Karpas-422 (cell line): ENCODE data around the gene MYEOV. TPM values are rescaled to one million over a fixed set of nuclear protein-coding genes. Genes with fewer than 3 reads are reported as not detected.

Source experiments
- DNase-seq: peaks from one replicate; pipeline ENCODE4 v3.0.0-alpha.2; 2015
- H2AFZ ChIP-seq: fragments of 200-600 bp; sonication (generic); 2 replicates; pipeline ENCODE4 v1.6.1; 2014; ENCODE audit warnings: antibody characterized with exemption, low read length, mixed read lengths
- H3K27ac ChIP-seq: fragments of 200-600 bp; sonication (generic); 2 replicates; pipeline ENCODE4 v1.5.1; 2014; ENCODE audit warnings: mild to moderate bottlenecking, low read length, moderate library complexity
- H3K27me3 ChIP-seq: fragments of 200-600 bp; sonication (generic); 2 replicates; pipeline ENCODE4 v1.6.1; 2014; ENCODE audit warnings: low read length, mixed read lengths
- H3K36me3 ChIP-seq: fragments of 200-600 bp; sonication (generic); 2 replicates; pipeline ENCODE4 v1.6.1; 2014; ENCODE audit warnings: low read length, mixed read lengths; ENCODE audit not compliant: insufficient read depth
- H3K4me1 ChIP-seq: fragments of 200-600 bp; sonication (generic); 2 replicates; pipeline ENCODE4 v1.6.1; 2014; ENCODE audit warnings: mild to moderate bottlenecking, low read length, mixed read lengths
- H3K4me2 ChIP-seq: fragments of 200-600 bp; sonication (generic); 2 replicates; pipeline ENCODE4 v1.6.1; 2014; ENCODE audit warnings: low read length, low read depth, mild to moderate bottlenecking; ENCODE audit not compliant: poor library complexity, severe bottlenecking
- H3K4me3 ChIP-seq: fragments of 200-600 bp; sonication (generic); 2 replicates; pipeline ENCODE4 v1.5.1; 2014; ENCODE audit warnings: mild to moderate bottlenecking, antibody characterized with exemption, low read length, mixed read lengths
- H3K79me2 ChIP-seq: fragments of 200-600 bp; sonication (generic); 2 replicates; pipeline ENCODE4 v1.6.1; 2014; ENCODE audit warnings: mild to moderate bottlenecking, low read length, mixed read lengths
- H3K9ac ChIP-seq: fragments of 200-600 bp; sonication (generic); 2 replicates; pipeline ENCODE4 v1.6.0; 2014; ENCODE audit warnings: low read length
- H3K9me2 ChIP-seq: fragments of 200-600 bp; sonication (generic), shearing (Covaris generic); replicated peaks from 2 replicates; pipeline ENCODE4 v1.6.0; 2014; ENCODE audit warnings: mild to moderate bottlenecking, low read length, moderate library complexity; ENCODE audit not compliant: insufficient read depth
- H3K9me3 ChIP-seq: fragments of 300-700, 200-600 bp; sonication (generic); 2 replicates; pipeline ENCODE4 v1.6.1; 2014; ENCODE audit warnings: low read length, mixed read lengths
- H4K20me1 ChIP-seq: fragments of 200-600 bp; sonication (generic); 2 replicates; pipeline ENCODE4 v1.6.1; 2014; ENCODE audit warnings: mild to moderate bottlenecking, antibody characterized with exemption, low read length, low read depth; ENCODE audit not compliant: insufficient read depth
- total RNA-seq: library from RNA; depleted of rRNA; stranded (reverse); fragments of >200 nt; shearing (Covaris generic); gene quantifications from 2 replicates; pipeline ENCODE4 v1.2.3, GENCODE V29; 2014; ENCODE audit warnings: low replicate concordance

The MYEOV gene
- total RNA-seq, 1 experiment from 2014 or later: 0.22 TPM

DNA sequence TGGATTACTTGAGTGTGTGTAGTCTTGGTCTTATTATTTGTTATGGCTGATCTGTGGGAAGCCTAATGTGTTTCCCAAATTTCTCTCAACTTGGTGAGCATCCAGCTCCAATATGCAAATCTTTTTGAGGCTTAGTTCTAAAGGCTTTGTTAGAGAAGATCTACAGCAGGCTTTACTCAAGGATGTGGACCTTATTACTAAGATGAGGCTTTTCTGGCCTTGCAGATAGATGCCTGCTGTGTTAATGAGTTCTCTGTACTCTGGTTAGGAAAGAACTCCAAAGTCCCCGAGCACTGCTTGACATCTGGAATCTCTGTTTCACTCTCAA lies 24.1 kb downstream of the MYEOV start:
- Histone ChIP-seq H3K9ac (no peak overlapping the region), H4K20me1 (no peaks in the 10 kb centered on the region), H3K4me1 (no peaks in the 10 kb centered on the region), H3K79me2 (no peaks in the 10 kb centered on the region), H3K9me2 (no peaks in the 10 kb centered on the region), H3K27ac (no peak overlapping the region), H3K27me3 (no peaks in the 10 kb centered on the region), H3K4me3 (no peak overlapping the region), H3K36me3 (no peaks in the 10 kb centered on the region), H3K9me3 (no peaks in the 10 kb centered on the region), H3K4me2 (no peak overlapping the region), H2AFZ (no peak overlapping the region)
- DNase-seq: no peak

DNA sequence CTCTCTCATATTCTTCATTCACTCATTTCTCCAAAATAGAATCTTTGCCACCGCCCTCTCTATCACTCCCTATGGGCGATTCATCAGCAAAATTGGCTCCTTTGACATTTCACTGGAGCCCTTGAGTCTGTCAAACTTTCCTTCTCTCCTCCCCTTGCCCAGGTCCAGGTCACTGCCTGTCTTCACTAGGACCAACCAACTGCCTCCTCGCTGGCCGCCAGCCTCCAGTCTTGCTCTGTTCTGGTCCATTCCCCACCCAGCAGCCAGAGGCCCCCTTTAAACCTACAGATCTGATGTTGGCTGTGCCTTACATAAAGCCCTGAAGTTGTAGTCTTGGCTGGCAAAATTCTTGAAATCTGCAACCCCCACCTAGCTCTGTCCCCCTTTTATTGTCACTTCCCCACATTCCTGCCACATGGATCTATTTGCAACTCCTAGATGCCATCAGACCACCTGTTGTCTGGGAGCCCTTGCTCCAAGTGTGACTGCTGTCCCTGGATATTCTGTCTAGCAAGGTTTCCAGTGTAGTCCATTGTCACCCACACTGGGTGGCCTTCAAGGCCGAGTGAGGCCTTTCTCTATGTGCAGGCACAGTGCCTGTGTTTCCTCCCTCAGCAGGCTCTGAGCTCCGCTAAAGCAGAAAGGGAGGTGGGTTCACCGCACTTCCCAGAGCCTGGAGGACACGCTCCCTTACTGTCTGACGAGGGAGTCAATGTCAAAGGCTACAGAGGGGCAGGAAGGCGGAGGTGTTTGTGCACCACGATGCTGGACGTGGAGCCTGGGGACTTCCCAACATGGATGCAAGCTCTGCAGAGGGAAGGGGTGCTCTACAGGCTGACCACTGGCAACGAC lies 25.5 kb downstream of the MYEOV start:
- no peak overlapping the region for H3K4me3 ChIP-seq
- H3K4me2 ChIP-seq: no peak overlapping the region

DNA sequence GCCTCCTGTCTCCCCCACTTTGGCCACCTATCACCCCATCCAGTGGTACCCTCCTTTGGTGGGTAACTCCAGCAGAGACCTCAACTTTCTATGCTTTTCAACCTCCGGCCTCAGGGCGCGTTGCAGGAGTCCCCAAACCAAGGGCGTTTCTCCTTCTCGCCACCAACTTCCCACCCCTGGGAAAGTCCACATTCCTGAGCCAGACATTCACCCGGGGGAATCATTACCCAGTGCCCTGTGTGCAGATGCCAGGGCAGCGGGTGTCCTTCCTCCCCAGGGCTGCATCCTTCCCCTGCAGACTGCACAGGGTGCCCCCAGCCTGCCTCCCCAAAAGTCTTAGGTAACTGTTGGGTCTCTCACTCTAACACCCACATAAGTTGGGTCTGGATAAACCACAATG lies 26.4 kb downstream of the MYEOV start:
- no peaks in the 10 kb centered on the region for H3K27me3 ChIP-seq
- no peak overlapping the region for H3K4me3 ChIP-seq
- no peak overlapping the region for H3K27ac ChIP-seq
- no peak overlapping the region for H3K4me2 ChIP-seq
- H2AFZ ChIP-seq: no peak overlapping the region
- no peaks in the 10 kb centered on the region for H3K9me3 ChIP-seq
- no peaks in the 10 kb centered on the region for H3K36me3 ChIP-seq
- H3K4me1 ChIP-seq: no peaks in the 10 kb centered on the region
- no peak for DNase-seq
- no peaks in the 10 kb centered on the region for H3K79me2 ChIP-seq
- no peak overlapping the region for H3K9ac ChIP-seq
- no peaks in the 10 kb centered on the region for H4K20me1 ChIP-seq
- no peaks in the 10 kb centered on the region for H3K9me2 ChIP-seq

More for the DNA sequence above, 25.5 kb downstream of the MYEOV start:
- H3K9me3 ChIP-seq: no peaks in the 10 kb centered on the region
- no peak overlapping the region for H3K27ac ChIP-seq
- no peaks in the 10 kb centered on the region for H3K27me3 ChIP-seq
- H3K36me3 ChIP-seq: no peaks in the 10 kb centered on the region
- DNase-seq: no peak
- H4K20me1 ChIP-seq: no peaks in the 10 kb centered on the region
- no peaks in the 10 kb centered on the region for H3K4me1 ChIP-seq
- no peaks in the 10 kb centered on the region for H3K9me2 ChIP-seq
- no peak overlapping the region for H2AFZ ChIP-seq
- H3K79me2 ChIP-seq: no peaks in the 10 kb centered on the region
- H3K9ac ChIP-seq: no peak overlapping the region

DNA sequence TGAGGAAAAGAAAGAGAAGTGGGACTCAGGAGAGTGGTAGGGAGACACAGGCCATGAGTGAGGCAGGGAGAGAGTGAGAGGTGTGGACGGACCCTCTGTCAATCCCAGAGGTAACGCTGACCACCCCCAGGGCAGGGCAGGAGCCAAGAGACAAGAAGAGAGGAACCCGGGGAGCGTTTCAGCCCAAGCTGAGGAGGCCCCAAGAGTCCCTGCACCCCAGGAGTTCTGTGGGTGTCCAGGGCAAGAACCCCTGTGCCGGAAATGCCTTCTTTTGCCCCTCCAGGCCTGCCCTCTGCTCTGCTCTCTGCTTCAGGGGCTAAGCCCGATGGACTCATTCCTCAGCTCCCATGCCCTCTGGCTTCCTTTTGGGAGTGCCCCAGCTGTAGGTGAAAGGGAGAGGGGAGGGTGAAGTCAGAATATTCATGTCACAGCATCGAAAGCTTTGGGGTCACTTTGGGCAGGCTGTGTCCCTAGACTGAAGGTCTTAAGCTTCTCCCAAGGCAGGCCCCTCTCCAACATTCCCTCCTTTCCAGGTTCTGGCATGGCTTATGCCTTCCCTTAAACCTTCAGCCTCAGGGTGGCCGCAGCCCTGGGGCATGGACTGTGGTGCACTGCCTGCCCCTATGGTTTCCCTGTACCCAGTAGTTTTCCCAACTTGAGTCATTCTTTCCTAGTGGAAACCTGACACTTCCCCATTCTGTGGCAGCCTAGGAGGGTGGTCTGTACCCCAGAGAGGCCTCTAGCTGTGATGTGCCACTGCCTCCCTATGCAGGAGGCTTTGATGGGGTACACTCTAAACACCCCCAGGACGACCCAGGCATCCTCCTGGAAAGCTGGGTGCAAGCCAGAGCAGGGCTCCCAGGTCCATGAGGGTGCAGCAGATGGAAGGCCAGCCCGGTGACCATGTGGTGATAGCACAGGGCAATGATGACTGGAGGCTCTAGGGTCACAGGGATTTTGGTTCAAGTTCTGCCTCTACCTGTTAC lies 27.1 kb downstream of the MYEOV start:
- Histone ChIP-seq H3K4me1 (no peaks in the 10 kb centered on the region), H3K79me2 (no peaks in the 10 kb centered on the region), H3K9ac (no peak overlapping the region), H3K27ac (no peak overlapping the region), H3K27me3 (no peaks in the 10 kb centered on the region), H3K4me2 (no peak overlapping the region), H3K9me2 (no peaks in the 10 kb centered on the region), H2AFZ (no peak overlapping the region), H4K20me1 (no peaks in the 10 kb centered on the region), H3K9me3 (no peaks in the 10 kb centered on the region), H3K4me3 (no peak overlapping the region), H3K36me3 (no peaks in the 10 kb centered on the region)
- no peak for DNase-seq

DNA sequence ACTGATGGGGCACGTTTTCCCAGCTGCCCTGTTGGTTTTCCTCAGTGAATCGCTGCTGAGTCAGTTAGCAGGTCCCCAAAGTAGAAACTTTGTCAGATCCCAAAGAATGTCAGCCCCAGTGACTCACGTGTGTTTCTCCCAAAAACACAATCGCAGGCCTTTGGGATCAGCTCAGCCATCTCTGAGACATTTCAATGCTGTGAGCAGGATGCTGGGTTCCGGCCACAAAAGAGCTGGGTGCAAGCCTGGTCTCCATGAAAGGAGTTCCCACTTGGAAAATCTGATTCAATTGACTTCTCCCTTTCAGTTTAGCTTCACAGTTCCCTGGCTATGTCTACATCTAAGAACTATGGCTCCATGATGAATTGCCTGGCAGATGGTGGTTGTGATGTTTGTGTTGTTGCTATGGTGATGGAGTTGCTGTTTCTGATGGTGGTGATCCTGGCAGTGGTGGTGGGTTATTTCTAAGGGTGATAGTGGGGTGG lies 28.0 kb downstream of the MYEOV start:
- no peaks in the 10 kb centered on the region for H3K27me3 ChIP-seq
- H3K4me2 ChIP-seq: no peak overlapping the region
- no peak overlapping the region for H3K27ac ChIP-seq
- H2AFZ ChIP-seq: no peak overlapping the region
- no peaks in the 10 kb centered on the region for H3K36me3 ChIP-seq
- no peak for DNase-seq
- no peak overlapping the region for H3K4me3 ChIP-seq
- H3K4me1 ChIP-seq: no peaks in the 10 kb centered on the region
- no peaks in the 10 kb centered on the region for H3K79me2 ChIP-seq
- no peaks in the 10 kb centered on the region for H3K9me3 ChIP-seq
- H3K9ac ChIP-seq: no peak overlapping the region
- H3K9me2 ChIP-seq: no peaks in the 10 kb centered on the region
- no peaks in the 10 kb centered on the region for H4K20me1 ChIP-seq

DNA sequence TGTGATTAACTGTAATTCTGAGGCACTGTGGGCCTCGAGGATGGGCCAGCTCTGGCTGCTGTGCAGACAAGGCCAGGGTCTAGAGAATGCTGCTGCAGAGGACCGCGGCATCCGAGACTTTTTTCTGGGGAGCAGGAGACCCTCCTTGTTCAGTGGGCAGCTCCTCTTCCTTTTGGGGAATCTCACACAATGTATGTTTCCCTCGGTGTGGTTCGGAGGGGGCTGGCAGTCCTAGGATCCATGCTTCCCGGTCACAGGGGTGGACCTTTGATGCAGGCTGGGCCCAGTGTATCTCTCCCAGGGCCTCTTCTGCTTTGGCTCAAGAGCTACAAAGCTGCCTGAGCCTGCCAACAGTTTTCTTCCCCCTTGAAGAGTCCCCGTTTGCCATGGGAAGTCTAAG lies 31.5 kb downstream of the MYEOV start:
- Histone ChIP-seq H3K27me3 (no peaks in the 10 kb centered on the region), H3K27ac (no peak overlapping the region), H3K9me3 (no peaks in the 10 kb centered on the region), H3K79me2 (no peaks in the 10 kb centered on the region), H3K4me3 (no peak overlapping the region), H3K4me2 (no peak overlapping the region), H4K20me1 (no peaks in the 10 kb centered on the region), H3K36me3 (no peaks in the 10 kb centered on the region), H3K9ac (no peak overlapping the region), H3K9me2 (no peaks in the 10 kb centered on the region), H2AFZ (no peak overlapping the region), H3K4me1 (no peaks in the 10 kb centered on the region)
- no peak for DNase-seq

GRCh38 chr11:69326622-69327219 lies 32.8 kb downstream of the MYEOV start:
- Histone ChIP-seq H3K4me2 (no peak overlapping the region), H3K27ac (no peak overlapping the region), H4K20me1 (no peaks in the 10 kb centered on the region), H3K27me3 (no peaks in the 10 kb centered on the region), H3K4me1 (no peaks in the 10 kb centered on the region), H3K9me3 (no peaks in the 10 kb centered on the region), H3K4me3 (no peak overlapping the region), H2AFZ (no peak overlapping the region), H3K9ac (no peak overlapping the region), H3K79me2 (no peaks in the 10 kb centered on the region), H3K36me3 (no peaks in the 10 kb centered on the region), H3K9me2 (no peaks in the 10 kb centered on the region)
- DNase-seq: no peak

DNA sequence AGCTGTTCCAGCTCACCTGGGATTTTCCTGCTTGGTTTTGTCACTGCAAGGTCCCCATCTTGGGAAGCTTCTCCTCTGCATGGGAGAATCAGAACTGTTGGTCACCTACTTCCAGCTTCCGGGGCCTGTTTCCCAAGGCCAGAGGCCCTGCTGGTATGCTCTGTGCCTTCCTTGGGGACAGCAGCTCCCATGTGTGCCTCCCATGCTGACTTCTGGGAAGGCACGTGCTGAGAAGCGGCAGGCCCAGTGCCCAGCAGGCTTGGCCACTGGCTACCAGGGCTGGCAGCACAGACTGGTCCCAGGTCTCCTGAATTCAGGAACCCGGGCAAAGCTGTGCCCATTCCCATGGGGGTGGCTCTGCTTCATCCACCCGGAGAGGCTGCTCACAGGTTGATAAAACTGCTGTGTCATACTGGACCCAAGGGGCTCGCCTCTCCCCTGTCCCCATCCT lies 33.8 kb downstream of the MYEOV start:
- no peak overlapping the region for H3K4me3 ChIP-seq
- no peaks in the 10 kb centered on the region for H4K20me1 ChIP-seq

More for the DNA sequence above, 33.8 kb downstream of the MYEOV start:
- H3K9ac ChIP-seq: no peak overlapping the region
- H2AFZ ChIP-seq: no peak overlapping the region
- no peaks in the 10 kb centered on the region for H3K27me3 ChIP-seq
- DNase-seq: no peak
- no peak overlapping the region for H3K27ac ChIP-seq
- no peak overlapping the region for H3K4me2 ChIP-seq
- no peaks in the 10 kb centered on the region for H3K9me2 ChIP-seq
- H3K4me1 ChIP-seq: no peaks in the 10 kb centered on the region
- H3K79me2 ChIP-seq: no peaks in the 10 kb centered on the region
- no peaks in the 10 kb centered on the region for H3K36me3 ChIP-seq
- H3K9me3 ChIP-seq: no peaks in the 10 kb centered on the region
